Caco-2 (cell line): ENCODE measurements around the gene C1orf105. TPM values are rescaled to one million over a fixed set of nuclear protein-coding genes. Genes with fewer than 3 reads are reported as not detected.

Source experiments
- BruUV-seq: library from RNA; stranded (reverse); fragments of 400-500 nt; replicated peaks from 2 replicates; lab custom pipeline; 2021; lab: Mats Ljungman, UMichigan
- CTCF ChIA-PET: fragments of 300-600 bp; sonication (Branson Sonifier 250); formaldehyde crosslinking; loops from one replicate; lab custom pipeline; 2022; ENCODE audit warnings: antibody characterized with exemption; lab: Charles Lee
- POLR2A ChIA-PET: fragments of 300-600 bp; sonication (Branson Sonifier 250); formaldehyde crosslinking; loops from one replicate; lab custom pipeline; 2022; ENCODE audit warnings: antibody characterized with exemption; lab: Charles Lee
- DNase-seq, 2 experiments: peaks; one replicate each; pipeline versions ENCODE4 v3.0.0 to v3.0.0-alpha.2; 2020 to 2022
- H3K27me3 ChIP-seq: replicated peaks from 2 replicates; pipeline ENCODE4 v1.6.0; 2011; ENCODE audit warnings: low read length; ENCODE audit not compliant: control insufficient read depth, insufficient read depth
- H3K36me3 ChIP-seq: 2 replicates; pipeline ENCODE4 v1.5.1; 2011; ENCODE audit warnings: low read length; ENCODE audit not compliant: control insufficient read depth, insufficient read depth
- H3K4me1 ChIP-seq: fragments of 250-450 bp; sonication (Bioruptor Pico); 2 replicates; pipeline ENCODE4 v1.5.1; 2020; ENCODE audit warnings: mild to moderate bottlenecking
- H3K4me3 ChIP-seq: 2 replicates; pipeline ENCODE4 v1.5.1; 2011; ENCODE audit warnings: low read depth, mild to moderate bottlenecking, control low read depth, low read length
- H3K9me3 ChIP-seq: fragments of 250-450 bp; sonication (Bioruptor Pico); 2 replicates; pipeline ENCODE4 v1.5.1; 2020; ENCODE audit warnings: mild to moderate bottlenecking, moderate library complexity
- H3K27ac Mint-ChIP-seq: one replicate; pipeline ENCODE4 v1.8.0; 2022; ENCODE audit warnings: mixed read lengths; ENCODE audit not compliant: unreplicated experiment
- H3K27me3 Mint-ChIP-seq: one replicate; pipeline ENCODE4 v1.8.0; 2022; ENCODE audit warnings: mixed read lengths; ENCODE audit not compliant: insufficient read depth, unreplicated experiment
- H3K36me3 Mint-ChIP-seq: one replicate; pipeline ENCODE4 v1.8.0; 2022; ENCODE audit warnings: mild to moderate bottlenecking, mixed read lengths; ENCODE audit not compliant: insufficient read depth, unreplicated experiment
- H3K4me1 Mint-ChIP-seq: one replicate; pipeline ENCODE4 v1.8.0; 2022; ENCODE audit warnings: low read depth, mixed read lengths; ENCODE audit not compliant: unreplicated experiment
- H3K4me3 Mint-ChIP-seq: one replicate; pipeline ENCODE4 v1.8.0; 2022; ENCODE audit warnings: mild to moderate bottlenecking, moderate library complexity, mixed read lengths; ENCODE audit not compliant: unreplicated experiment
- H3K9me3 Mint-ChIP-seq: one replicate; pipeline ENCODE4 v1.8.0; 2022; ENCODE audit warnings: mixed read lengths; ENCODE audit not compliant: unreplicated experiment
- CTCF ChIP-seq, 2 experiments: fragments of 200-600 bp in 1 of 2; IDR thresholded peaks; 1 replicate in 1 of 2; 2 replicates in 1 of 2; pipeline versions ENCODE4 v1.5.1 to v1.8.0; 2011 to 2022; ENCODE audit warnings: antibody characterized with exemption in 1 of 2, control low read depth in 1 of 2, inconsistent platforms in 1 of 2, low read depth in 1 of 2, low read length in 1 of 2, mild to moderate bottlenecking in 1 of 2, moderate library complexity in 1 of 2; ENCODE audit not compliant: insufficient read depth in 1 of 2, severe bottlenecking in 1 of 2, unreplicated experiment in 1 of 2
- intact Hi-C: fragments of 100-400 bp; cut with micrococcal nuclease; formaldehyde crosslinking; loops from one replicate; pipeline ENCODE4 v1.10.0; 2022; ENCODE audit not compliant: unreplicated experiment
- total RNA-seq: library from RNA; stranded (reverse); gene quantifications from 2 replicates; pipeline ENCODE4 v1.2.3, GENCODE V29; 2022

The C1orf105 gene
- total RNA-seq, 1 experiment from 2014 or later = 0.82 TPM

GRCh38 chr1:172393354-172393753 is 27.1 kb upstream of the C1orf105 start:
- no peak overlapping the region for H3K4me3 Mint-ChIP-seq
- POLR2A ChIA-PET = no interaction called here
- H3K27me3 Mint-ChIP-seq = no peaks in the 10 kb centered on the region
- CTCF ChIA-PET = no interaction called here
- no TSS peak for BruUV-seq
- Histone ChIP-seq H3K4me3 (no peak overlapping the region), H3K9me3 (no peaks in the 10 kb centered on the region), H3K27me3 (no peaks in the 10 kb centered on the region), H3K4me1 (0 out of 2 replicates have a peak, but pooled peaks cover 3% of the 10 kb centered on the region), H3K36me3 (no peaks in the 10 kb centered on the region)
- no peak overlapping the region for H3K27ac Mint-ChIP-seq
- intact Hi-C loops = no loop called here
- peaks cover 14% of the 10 kb centered on the region for H3K4me1 Mint-ChIP-seq
- TF ChIP-seq CTCF (IDR thresholded peaks at IDR 0.05; ENCODE audit: insufficient read depth in 1 of 2, low read depth in 1 of 2, low read length in 1 of 2, severe bottlenecking in 1 of 2, unreplicated experiment in 1 of 2) = no peak
- H3K36me3 Mint-ChIP-seq = peaks cover 5% of the 10 kb centered on the region
- DNase-seq = no peak
- H3K9me3 Mint-ChIP-seq = no peaks in the 10 kb centered on the region

DNA sequence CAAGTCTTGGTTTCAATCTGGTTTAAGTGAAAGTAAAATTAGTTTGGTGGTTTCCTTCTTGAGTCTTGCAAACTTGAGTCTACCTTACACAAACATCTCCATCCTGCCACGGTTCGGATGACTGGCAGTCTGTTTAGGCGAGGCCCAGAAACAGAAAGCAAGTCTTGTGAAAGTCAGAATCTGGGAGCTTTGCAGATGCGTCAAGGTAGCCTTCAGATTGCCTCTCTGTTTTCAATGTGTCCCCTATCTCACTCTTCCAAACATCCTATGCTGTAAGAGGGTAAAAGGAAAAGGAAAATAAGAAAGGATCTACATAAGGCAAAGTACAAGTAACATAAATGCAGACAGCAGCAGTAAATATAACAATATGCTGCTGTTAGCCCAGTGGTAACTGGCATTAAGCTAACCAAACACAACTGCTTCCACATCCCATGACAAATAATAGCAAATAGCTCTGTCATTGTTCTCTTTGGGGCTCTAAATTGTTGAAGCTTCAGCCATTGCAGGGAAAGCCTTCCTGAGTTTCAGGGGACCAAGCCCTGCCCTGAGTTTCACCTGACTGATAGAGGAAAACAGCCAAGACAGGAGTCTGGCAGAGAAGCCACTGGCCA is 26.2 kb upstream of the C1orf105 start:
- no peak for DNase-seq
- ChIA-PET CTCF (interaction anchor here (0.6 kb wide), 1 partner anchor 536 kb away, joined by 3 read pairs; no protein-coding TSS in a partner anchor), POLR2A (interaction anchor here (0.9 kb wide), 1 partner anchor 163 kb away, joined by 3 read pairs; no protein-coding TSS in a partner anchor)
- Mint-ChIP-seq H3K4me1 (peaks cover 18% of the 10 kb centered on the region), H3K4me3 (no peak overlapping the region), H3K36me3 (peaks cover 5% of the 10 kb centered on the region), H3K27me3 (no peaks in the 10 kb centered on the region), H3K27ac (no peak overlapping the region), H3K9me3 (no peaks in the 10 kb centered on the region)
- Histone ChIP-seq H3K4me3 (no peak overlapping the region), H3K9me3 (no peaks in the 10 kb centered on the region), H3K4me1 (peaks cover 11% of the 10 kb centered on the region), H3K27me3 (no peaks in the 10 kb centered on the region), H3K36me3 (no peaks in the 10 kb centered on the region)
- intact Hi-C loops = no loop called here
- no peak for TF ChIP-seq CTCF (IDR thresholded peaks at IDR 0.05; ENCODE audit: insufficient read depth in 1 of 2, low read depth in 1 of 2, low read length in 1 of 2, severe bottlenecking in 1 of 2, unreplicated experiment in 1 of 2)
- no TSS peak for BruUV-seq

- BruUV-seq = no TSS peak
- no peak overlapping the region for H3K4me3 Mint-ChIP-seq
- no peak for DNase-seq
- Histone ChIP-seq H3K4me1 (peaks cover 17% of the 10 kb centered on the region), H3K27me3 (no peaks in the 10 kb centered on the region), H3K9me3 (no peaks in the 10 kb centered on the region), H3K36me3 (no peaks in the 10 kb centered on the region), H3K4me3 (no peak overlapping the region)
- POLR2A ChIA-PET = interaction anchor here (0.9 kb wide), 1 partner anchor 163 kb away, joined by 3 read pairs; no protein-coding TSS in a partner anchor
- intact Hi-C loops = loop anchor here (5.0 kb wide), 1 partner anchor 128 kb away; no protein-coding TSS in a partner anchor
- no peaks in the 10 kb centered on the region for H3K27me3 Mint-ChIP-seq
- peaks cover 24% of the 10 kb centered on the region for H3K4me1 Mint-ChIP-seq
- no peaks in the 10 kb centered on the region for H3K9me3 Mint-ChIP-seq
- no peak overlapping the region for H3K27ac Mint-ChIP-seq
- TF ChIP-seq CTCF (IDR thresholded peaks at IDR 0.05; ENCODE audit: insufficient read depth in 1 of 2, low read depth in 1 of 2, low read length in 1 of 2, severe bottlenecking in 1 of 2, unreplicated experiment in 1 of 2) = no peak
- H3K36me3 Mint-ChIP-seq = peaks cover 5% of the 10 kb centered on the region
- CTCF ChIA-PET = interaction anchor here (0.6 kb wide), 1 partner anchor 537 kb away, joined by 3 read pairs; no protein-coding TSS in a partner anchor
These were observed 25.7 kb upstream of the C1orf105 start for GRCh38 chr1:172394811-172395210.
